ENCODE data around the gene TUBA1B.
A peak's percentile ranks its signal among the peaks of the same experiment; 100 is the strongest.

TUBA1B gene

DNA sequence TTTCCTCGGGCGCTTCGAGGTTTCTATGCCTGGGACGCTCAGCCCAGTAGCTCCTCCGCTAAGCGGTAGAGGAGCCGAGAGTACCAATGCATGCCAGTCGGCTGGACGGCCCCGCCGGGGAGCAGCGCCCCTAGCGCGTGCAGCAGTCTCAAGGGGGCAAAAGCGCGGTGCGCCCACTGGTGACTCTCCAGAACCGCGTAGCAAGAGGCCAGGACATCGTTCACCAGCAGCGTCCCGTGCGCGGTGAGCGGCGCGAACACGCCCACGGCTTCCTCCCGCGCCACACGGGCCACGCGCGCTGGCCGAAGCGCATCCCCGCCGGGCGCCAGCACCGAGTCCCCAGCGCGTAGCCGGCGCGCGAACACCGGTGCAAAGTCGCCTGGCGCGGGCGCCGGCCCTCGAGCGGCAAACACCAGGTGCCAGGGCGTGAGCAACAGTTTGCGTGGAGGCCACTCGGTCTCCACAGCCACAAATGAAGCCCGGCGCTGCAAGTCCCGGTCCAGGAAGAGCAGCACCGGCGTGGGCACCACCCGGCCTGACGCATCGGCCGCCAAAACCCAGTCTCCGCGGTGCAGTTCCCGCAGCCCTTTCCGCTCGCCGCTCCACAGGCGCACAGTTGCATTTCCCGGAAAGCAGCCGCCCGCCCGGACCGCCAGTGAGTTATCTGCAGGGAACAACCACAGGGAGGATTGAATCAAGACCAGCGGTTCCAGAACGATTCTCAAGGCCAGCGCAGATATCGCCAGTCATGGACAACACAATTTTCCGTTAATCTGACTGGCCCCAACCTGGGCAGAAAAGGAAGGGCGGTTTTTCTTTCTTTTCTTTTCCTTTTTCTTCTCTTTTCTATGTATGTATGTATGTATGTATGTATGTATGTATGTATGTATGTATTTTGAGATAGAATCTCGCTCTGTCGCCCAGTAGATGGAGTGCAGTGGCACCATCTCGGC, 41.1 kb downstream of the TUBA1B start:
- DNase-seq (ENCODE audit: low read depth) = no peak

- no peak for DNase-seq (ENCODE audit: low read depth)
Measured at GRCh38 chr12:49088932-49089330, 42.3 kb downstream of the TUBA1B start.

DNA sequence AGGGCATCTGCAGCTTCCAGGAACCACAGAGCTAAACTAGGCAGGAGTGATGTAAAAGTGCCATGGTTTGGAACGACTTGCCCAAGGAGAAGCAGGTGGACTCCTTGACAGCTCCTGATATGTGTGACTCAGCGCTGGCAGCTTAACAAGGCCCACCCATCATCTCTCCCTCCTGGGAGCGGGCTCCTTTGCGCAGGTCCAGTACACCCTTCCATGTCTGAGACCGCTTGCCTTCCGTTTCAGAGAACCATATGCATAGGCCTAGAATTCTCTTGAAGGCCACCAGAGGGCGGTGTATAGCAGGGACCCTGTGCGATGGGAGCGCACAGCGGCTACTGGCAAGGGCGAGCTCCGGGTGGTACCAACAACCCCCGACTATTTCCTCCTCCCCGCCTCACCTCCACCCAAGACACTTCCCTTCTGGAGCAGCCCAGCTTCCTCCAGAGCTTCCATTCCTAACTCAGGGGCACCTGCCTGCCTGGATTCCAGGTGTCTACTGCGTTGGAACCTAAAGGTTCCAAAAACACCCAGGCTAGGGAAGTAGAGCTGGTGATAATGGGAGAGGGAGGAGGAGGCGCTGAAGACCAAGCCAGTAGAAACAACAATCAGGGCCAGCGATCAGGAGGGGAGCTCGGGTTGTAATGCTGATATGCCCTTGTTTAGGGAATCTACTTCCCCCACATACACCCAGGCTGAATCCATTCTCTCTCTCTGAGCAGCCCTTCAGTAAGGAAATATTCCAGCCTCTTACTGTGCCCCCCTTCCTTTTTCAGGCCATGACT, 42.9 kb downstream of the TUBA1B start:
- peak; percentile 68 for DNase-seq (ENCODE audit: low read depth)

- DNase-seq (ENCODE audit: low read depth) = no peak
Measured at GRCh38 chr12:49086116-49086515, 45.1 kb downstream of the TUBA1B start.

GRCh38 chr12:49084438-49084837, 46.8 kb downstream of the TUBA1B start:
- no peak for DNase-seq (ENCODE audit: low read depth)

DNA sequence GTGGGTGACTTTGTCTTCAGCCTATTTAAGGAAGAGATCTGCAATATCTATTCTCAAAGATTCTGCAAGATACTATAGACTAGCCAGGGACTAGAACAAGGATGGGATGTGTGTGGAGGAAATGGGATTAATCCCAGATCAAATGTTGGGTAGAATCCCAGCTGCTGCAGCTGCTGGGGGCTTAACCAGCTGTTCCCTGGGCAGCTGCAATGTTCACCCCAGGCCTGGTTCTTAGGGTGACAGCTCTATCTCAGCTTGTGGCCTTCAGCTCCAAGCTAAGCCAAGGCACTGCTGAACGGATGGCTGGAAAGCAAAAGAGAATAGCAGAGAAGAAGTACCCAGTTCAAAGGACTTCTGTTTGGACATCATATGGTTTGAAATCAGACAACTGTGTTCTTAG, 51.4 kb downstream of the TUBA1B start:
- DNase-seq (ENCODE audit: low read depth) = no peak
